NT2/D1 (cell line): Measurements from ENCODE around the gene TMPRSS11B.

Experiments
- SUZ12 ChIP-seq: IDR thresholded peaks from 2 replicates; pipeline ENCODE4 v1.6.1; 2011; ENCODE audit not compliant: insufficient read length, insufficient read depth; ENCODE audit errors: extremely low read depth
- YY1 ChIP-seq: IDR thresholded peaks from 2 replicates; pipeline ENCODE4 v1.6.1; 2011; ENCODE audit not compliant: insufficient read length, insufficient read depth

DNA sequence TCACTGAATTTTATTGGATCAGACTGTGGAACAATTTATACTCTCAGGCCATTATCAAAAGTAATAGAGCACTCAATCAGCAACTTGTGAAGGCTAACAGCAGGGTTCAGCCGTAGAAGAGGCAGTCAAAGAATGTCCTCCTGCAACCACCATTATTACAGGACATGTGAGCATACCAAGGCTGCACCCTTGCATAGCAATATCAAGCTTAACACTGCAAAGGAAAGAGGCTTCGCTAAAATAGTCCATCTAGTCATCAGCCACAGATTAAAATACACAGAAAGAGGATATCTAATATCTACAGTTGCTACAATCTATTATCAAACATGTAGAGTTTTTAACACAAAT, 42.9 kb upstream of the TMPRSS11B start:
- TF ChIP-seq YY1 (no peak), SUZ12 (no peak)
